ENCODE data around the gene SETDB1. TPM values are rescaled to one million over a fixed set of nuclear protein-coding genes. Genes with fewer than 3 reads are reported as not detected.

The SETDB1 gene
- total and polyA plus RNA-seq, 12 donors: 12.6 to 52.9 (median 35.6) TPM

DNA sequence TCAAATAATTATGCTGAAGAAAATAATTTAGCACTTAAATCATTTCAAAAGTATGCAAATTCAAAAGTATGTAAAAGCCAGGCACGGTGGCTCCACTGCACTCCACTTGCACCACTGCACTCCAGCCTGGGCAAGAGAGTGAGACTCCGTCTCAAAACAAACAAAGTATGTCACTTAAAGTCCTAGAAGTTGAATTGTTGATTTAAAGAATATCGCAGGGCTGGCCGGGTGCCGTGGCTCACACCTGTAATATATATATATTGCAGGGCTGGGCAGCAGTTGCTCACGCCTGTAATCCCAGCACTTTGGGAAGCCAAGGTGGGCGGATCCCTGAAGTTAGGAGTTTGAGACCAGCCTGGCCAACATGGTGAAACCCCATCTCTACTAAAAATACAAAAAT is 8.8 kb upstream of the SETDB1 start:
- no peak overlapping the region for H3K4me3 ChIP-seq
- TF ChIP-seq POLR2A (IDR thresholded peaks at IDR 0.05): no peak
- TF ChIP-seq, protein P1, sequence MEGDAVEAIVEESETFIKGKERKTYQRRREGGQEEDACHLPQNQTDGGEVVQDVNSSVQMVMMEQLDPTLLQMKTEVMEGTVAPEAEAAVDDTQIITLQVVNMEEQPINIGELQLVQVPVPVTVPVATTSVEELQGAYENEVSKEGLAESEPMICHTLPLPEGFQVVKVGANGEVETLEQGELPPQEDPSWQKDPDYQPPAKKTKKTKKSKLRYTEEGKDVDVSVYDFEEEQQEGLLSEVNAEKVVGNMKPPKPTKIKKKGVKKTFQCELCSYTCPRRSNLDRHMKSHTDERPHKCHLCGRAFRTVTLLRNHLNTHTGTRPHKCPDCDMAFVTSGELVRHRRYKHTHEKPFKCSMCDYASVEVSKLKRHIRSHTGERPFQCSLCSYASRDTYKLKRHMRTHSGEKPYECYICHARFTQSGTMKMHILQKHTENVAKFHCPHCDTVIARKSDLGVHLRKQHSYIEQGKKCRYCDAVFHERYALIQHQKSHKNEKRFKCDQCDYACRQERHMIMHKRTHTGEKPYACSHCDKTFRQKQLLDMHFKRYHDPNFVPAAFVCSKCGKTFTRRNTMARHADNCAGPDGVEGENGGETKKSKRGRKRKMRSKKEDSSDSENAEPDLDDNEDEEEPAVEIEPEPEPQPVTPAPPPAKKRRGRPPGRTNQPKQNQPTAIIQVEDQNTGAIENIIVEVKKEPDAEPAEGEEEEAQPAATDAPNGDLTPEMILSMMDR (IDR thresholded peaks at IDR 0.05): no peak
- WGBS, 4 donors: 83 to 88% (median 87%) methylated on average over 7 of the region's 7 CpGs

GRCh38 chr1:150922519-150922975 is 3.6 kb upstream of the SETDB1 start:
- no peaks in the 10 kb centered on the region for H3K9me3 ChIP-seq (replicated peaks in 1 of 3)
- peak; percentile 72 to 90 (median 84) for DNase-seq
- H3K4me1 ChIP-seq (replicated peaks in 1 of 2): peaks cover 4 to 10% of the 10 kb centered on the region in 2 donors
- TF ChIP-seq, protein P1 (IDR thresholded peaks at IDR 0.05): peak; percentile 65 to 86 (median 76)
- TF ChIP-seq POLR2A (IDR thresholded peaks at IDR 0.05): no peak
- H3K36me3 ChIP-seq (replicated peaks in 1 of 2): peaks cover 0 to 1% of the 10 kb centered on the region in 2 donors
- 31 to 44% (median 41%) methylated on average over 2 of the region's 2 CpGs for WGBS, 4 donors
- no peaks in the 10 kb centered on the region for H3K27me3 ChIP-seq
- H3K27ac ChIP-seq: no peak overlapping the region
- intact Hi-C loops (cut with DNase I): no loop called here
- no peak overlapping the region for H3K4me3 ChIP-seq

More for the DNA sequence above, 8.8 kb upstream of the SETDB1 start:
- Histone ChIP-seq H3K27ac (no peak overlapping the region), H3K27me3 (no peaks in the 10 kb centered on the region), H3K4me1 (replicated peaks in 1 of 2) (no peaks in the 10 kb centered on the region), H3K9me3 (replicated peaks in 1 of 3) (no peaks in the 10 kb centered on the region), H3K36me3 (replicated peaks in 1 of 2) (no peaks in the 10 kb centered on the region)
- no peak for DNase-seq
- intact Hi-C loops (cut with DNase I): loop anchor here in 1 of 2 donors (10.0 kb wide), 1 partner anchor 103 kb away; no protein-coding TSS in a partner anchor

DNA sequence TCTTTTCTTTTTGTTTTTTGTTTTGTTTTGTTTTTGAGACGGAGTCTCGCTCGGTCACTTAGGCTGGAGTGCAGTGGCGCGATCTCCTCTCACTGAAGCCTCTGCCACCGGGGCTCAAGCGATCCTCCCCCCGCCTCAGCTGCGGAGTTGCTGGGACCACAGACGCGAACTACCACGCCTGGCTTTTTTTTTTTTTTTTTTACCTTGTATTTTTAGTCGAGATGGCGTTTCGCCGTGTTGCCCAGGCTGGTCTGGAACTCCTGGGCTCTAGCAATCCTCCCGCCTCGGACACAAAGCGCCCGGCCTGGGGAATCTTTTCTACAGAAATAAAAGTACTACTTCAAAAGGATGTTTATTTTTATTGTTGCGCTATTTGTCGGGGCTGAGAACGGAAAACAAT is 1.1 kb upstream of the SETDB1 start:
- Histone ChIP-seq H3K4me3 (peak overlapping the region in 1 of 4 donors; percentile 85), H3K27me3 (no peaks in the 10 kb centered on the region), H3K27ac (no peak overlapping the region), H3K9me3 (replicated peaks in 1 of 3) (no peaks in the 10 kb centered on the region), H3K4me1 (replicated peaks in 1 of 2) (peaks cover 4 to 16% of the 10 kb centered on the region in 2 donors), H3K36me3 (replicated peaks in 1 of 2) (peaks cover 0 to 21% of the 10 kb centered on the region in 2 donors)
- intact Hi-C loops (cut with DNase I): no loop called here
- no peak for TF ChIP-seq POLR2A (IDR thresholded peaks at IDR 0.05)
- TF ChIP-seq, protein P1 (IDR thresholded peaks at IDR 0.05): no peak
- DNase-seq: peak in 4 of 7 donors; percentile 12 to 29 (median 18)
- WGBS, 4 donors: 69 to 93% (median 80%) methylated on average over 23 of the region's 23 CpGs

GRCh38 chr1:150927624-150928023 is 1.5 kb downstream of the SETDB1 start:
- 77 to 88% (median 81%) methylated on average over 4 of the region's 4 CpGs for WGBS, 4 donors
- intact Hi-C loops (cut with DNase I): no loop called here
- H3K4me1 ChIP-seq (replicated peaks in 1 of 2): peaks cover 4 to 16% of the 10 kb centered on the region in 2 donors
- no peak for DNase-seq
- no peak overlapping the region for H3K4me3 ChIP-seq
- H3K27me3 ChIP-seq: no peaks in the 10 kb centered on the region
- TF ChIP-seq POLR2A (IDR thresholded peaks at IDR 0.05): no peak
- TF ChIP-seq, protein P1 (IDR thresholded peaks at IDR 0.05): no peak
- no peak overlapping the region for H3K27ac ChIP-seq
- peaks cover 0 to 33% of the 10 kb centered on the region in 2 donors for H3K36me3 ChIP-seq (replicated peaks in 1 of 2)
- no peaks in the 10 kb centered on the region for H3K9me3 ChIP-seq (replicated peaks in 1 of 3)

Measured in adrenal gland (tissue), 12 donors.